Activated naive CD4-positive, alpha-beta T cell treated with anti-CD3 and anti-CD28 coated beads for 36 hours (primary cell): ENCODE data around the gene GUCY2C. TPM values are rescaled to one million over a fixed set of nuclear protein-coding genes. Genes with fewer than 3 reads are reported as not detected.

Source experiments
- CTCF ChIA-PET: fragments of 350-600 bp; sonication (Branson Sonifier 250); formaldehyde crosslinking; loops from one replicate; lab custom pipeline; 2021; ENCODE audit warnings: antibody characterized with exemption; lab: Charles Lee
- DNase-seq: peaks from one replicate; pipeline ENCODE4 v3.0.0-alpha.2; 2020
- H3K27ac Mint-ChIP-seq: one replicate; pipeline ENCODE4 v1.8.0; 2021; ENCODE audit warnings: mild to moderate bottlenecking, mixed read lengths
- H3K27me3 Mint-ChIP-seq: one replicate; pipeline ENCODE4 v1.8.0; 2021; ENCODE audit warnings: low read depth, mixed read lengths
- H3K36me3 Mint-ChIP-seq: one replicate; pipeline ENCODE4 v1.8.0; 2021; ENCODE audit warnings: low read depth, mixed read lengths
- H3K4me1 Mint-ChIP-seq: one replicate; pipeline ENCODE4 v1.8.0; 2021; ENCODE audit warnings: low read depth, mixed read lengths
- H3K4me3 Mint-ChIP-seq: one replicate; pipeline ENCODE4 v1.8.0; 2021; ENCODE audit warnings: mild to moderate bottlenecking, moderate library complexity, mixed read lengths
- H3K9me3 Mint-ChIP-seq: one replicate; pipeline ENCODE4 v1.8.0; 2021; ENCODE audit warnings: mixed read lengths
- intact Hi-C: fragments of 100-400 bp; cut with micrococcal nuclease; formaldehyde crosslinking; loops from one replicate; pipeline ENCODE4 v1.15.1; 2023
- total RNA-seq, 2 experiments: library from RNA; stranded (reverse); gene quantifications; one replicate each; pipeline ENCODE4 v1.2.3, GENCODE V29; 2021

The GUCY2C gene
- total RNA-seq, 2 experiments from 2014 or later = not detected

DNA sequence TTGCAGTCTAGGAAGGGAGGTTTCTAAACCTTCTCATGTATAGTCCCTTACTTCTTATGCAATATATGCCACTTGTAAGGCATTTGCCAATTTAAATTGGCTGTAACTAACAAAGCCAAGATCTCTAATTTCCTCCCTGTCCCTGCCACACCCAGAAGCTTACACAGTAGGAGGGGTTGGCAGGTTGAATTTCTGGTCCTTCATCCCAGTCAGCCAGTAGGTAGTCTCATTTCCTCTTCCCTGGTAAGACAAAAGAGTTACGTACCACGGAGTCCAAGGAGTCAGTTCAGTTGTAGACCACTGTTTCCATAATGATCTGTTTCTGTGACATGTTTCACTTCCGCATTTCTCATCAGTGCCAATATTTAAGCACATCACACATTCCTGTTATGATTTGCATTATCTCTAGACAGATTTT, 81.7 kb downstream of the GUCY2C start:
- CTCF ChIA-PET = no interaction called here
- peaks cover 8% of the 10 kb centered on the region for H3K9me3 Mint-ChIP-seq
- H3K4me3 Mint-ChIP-seq = no peak overlapping the region
- H3K27me3 Mint-ChIP-seq = peaks cover 12% of the 10 kb centered on the region
- no peak overlapping the region for H3K27ac Mint-ChIP-seq
- H3K36me3 Mint-ChIP-seq = peaks cover 2% of the 10 kb centered on the region
- H3K4me1 Mint-ChIP-seq = peaks cover 2% of the 10 kb centered on the region
- DNase-seq = no peak
- intact Hi-C loops = loop anchor here (10.0 kb wide), 2 partner anchors 100 to 250 kb away; partner anchors contain the start of gene ATF7IP

DNA sequence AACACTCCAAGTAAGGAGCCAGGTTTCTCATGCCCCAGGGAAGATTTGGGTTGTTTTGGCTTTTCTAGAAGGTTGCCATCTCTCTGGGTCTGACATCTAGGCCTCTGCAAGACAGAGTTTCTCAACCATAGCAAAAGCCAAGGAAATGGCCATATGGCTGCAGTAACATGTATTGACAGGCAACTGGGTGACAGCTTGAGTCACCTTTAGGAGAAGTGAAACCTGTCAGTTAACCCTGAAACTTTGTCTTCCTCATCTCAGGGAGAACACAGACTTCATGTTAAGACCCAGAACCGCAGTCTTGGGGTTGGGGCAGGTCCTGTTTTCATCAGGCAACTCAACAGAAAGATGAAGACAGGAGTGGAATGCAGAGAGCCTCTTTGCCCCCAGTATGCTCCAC, 82.7 kb downstream of the GUCY2C start:
- intact Hi-C loops = loop anchor here (10.0 kb wide), 2 partner anchors 99 to 249 kb away; partner anchors contain the start of gene ATF7IP
- Mint-ChIP-seq H3K27ac (no peak overlapping the region), H3K27me3 (peaks cover 10% of the 10 kb centered on the region), H3K4me1 (no peaks in the 10 kb centered on the region), H3K4me3 (no peak overlapping the region), H3K9me3 (peaks cover 11% of the 10 kb centered on the region), H3K36me3 (peaks cover 2% of the 10 kb centered on the region)
- no peak for DNase-seq
- CTCF ChIA-PET = interaction anchor here (1.3 kb wide), 1 partner anchor 110 kb away, joined by 3 read pairs; no protein-coding TSS in a partner anchor

DNA sequence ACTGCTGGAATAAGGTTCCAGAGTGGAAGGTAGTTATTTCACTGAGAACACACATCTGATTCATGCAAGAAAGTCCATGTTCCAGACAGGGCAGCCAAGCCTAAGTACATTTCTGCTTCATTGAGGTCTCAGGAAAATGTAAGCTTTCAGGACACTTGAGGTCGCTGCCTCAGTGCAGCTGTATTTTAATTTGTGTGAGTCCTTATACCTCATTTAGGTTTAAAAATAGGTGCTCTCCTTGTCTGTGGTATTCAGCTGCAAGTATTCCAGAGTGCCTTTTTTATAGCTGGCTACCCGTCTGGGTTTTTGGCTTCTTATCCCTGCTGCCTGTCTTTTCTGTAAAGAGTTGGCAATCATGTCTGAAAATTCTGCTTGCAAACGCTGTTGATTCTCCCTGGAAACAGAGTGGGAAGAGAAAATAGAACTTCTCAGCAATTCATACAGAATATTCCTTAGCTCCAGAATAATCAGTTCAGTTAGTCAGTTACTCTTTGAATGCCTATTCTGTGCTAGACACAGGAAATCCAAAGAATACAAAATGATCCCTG, 83.4 kb downstream of the GUCY2C start:
- no peak overlapping the region for H3K4me3 Mint-ChIP-seq
- peaks cover 2% of the 10 kb centered on the region for H3K36me3 Mint-ChIP-seq
- no peak for DNase-seq
- no peak overlapping the region for H3K27ac Mint-ChIP-seq
- H3K4me1 Mint-ChIP-seq = no peaks in the 10 kb centered on the region
- CTCF ChIA-PET = interaction anchor here (1.3 kb wide), 1 partner anchor 111 kb away, joined by 3 read pairs; no protein-coding TSS in a partner anchor
- peaks cover 15% of the 10 kb centered on the region for H3K9me3 Mint-ChIP-seq
- peaks cover 10% of the 10 kb centered on the region for H3K27me3 Mint-ChIP-seq
- intact Hi-C loops = loop anchor here (10.0 kb wide), 2 partner anchors 98 to 248 kb away; partner anchors contain the start of gene ATF7IP

DNA sequence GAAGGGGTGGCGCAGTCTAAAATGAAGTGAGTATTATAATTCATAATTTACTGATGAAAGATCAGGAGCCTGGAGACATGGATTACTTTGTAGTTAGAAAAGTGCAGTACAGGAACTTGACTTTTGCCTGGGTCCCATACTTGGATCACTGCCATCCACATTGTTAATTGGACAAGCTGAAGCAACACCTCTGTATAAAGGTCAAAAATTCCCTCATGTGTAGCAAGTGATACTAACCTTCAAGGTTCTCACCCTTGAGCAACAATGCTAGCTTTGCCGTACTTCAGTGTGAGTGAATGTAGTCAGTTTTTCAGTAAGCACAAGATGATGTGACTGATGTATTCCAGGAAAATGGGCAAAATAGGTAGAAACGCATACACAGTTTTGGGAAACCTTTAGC, 84.1 kb downstream of the GUCY2C start:
- CTCF ChIA-PET = interaction anchor here (0.6 to 1.7 kb wide), 3 partner anchors 16 to 112 kb away, joined by 3 to 5 read pairs (median 5); no protein-coding TSS in a partner anchor
- intact Hi-C loops = loop anchor here (10.0 kb wide), 2 partner anchors 97 to 247 kb away; partner anchors contain the start of gene ATF7IP

DNA sequence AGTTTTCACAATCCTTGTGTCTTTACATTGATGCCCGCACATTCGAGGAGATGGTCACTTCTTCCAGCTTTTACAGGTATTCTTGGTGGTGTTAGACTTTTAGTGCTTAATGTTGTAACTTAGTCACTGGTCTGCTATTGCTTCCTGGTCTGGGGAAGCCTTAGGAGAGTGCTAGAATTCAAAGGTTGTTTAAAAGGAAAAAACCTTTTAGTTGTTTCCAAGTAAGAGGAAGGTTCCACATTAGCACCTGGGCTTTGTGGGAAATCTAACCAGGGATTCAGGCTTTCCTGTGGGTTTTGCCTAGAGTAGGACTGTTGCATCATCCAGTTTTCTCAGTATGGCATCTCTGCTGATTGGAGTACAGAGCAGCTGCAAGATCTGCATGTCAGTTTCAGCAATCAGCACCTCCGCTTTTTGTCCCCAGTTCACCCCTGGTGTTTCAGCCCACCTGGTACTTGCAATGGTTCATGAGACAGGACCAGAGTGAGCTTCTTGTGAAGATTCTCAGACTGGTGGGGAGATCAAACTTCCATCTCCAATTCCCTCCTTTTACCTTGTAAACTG, 84.7 kb downstream of the GUCY2C start:
- Mint-ChIP-seq H3K36me3 (peaks cover 2% of the 10 kb centered on the region), H3K4me3 (no peak overlapping the region), H3K27ac (no peak overlapping the region), H3K4me1 (no peaks in the 10 kb centered on the region), H3K9me3 (peaks cover 21% of the 10 kb centered on the region), H3K27me3 (peaks cover 10% of the 10 kb centered on the region)
- CTCF ChIA-PET = interaction anchor here (0.6 to 1.7 kb wide), 3 partner anchors 16 to 444 kb away, joined by 3 to 5 read pairs (median 5); no protein-coding TSS in a partner anchor
- intact Hi-C loops = loop anchor here (10.0 kb wide), 2 partner anchors 97 to 247 kb away; partner anchors contain the start of gene ATF7IP
- DNase-seq = no peak

More for the DNA sequence above, 84.1 kb downstream of the GUCY2C start:
- peaks cover 20% of the 10 kb centered on the region for H3K9me3 Mint-ChIP-seq
- no peaks in the 10 kb centered on the region for H3K4me1 Mint-ChIP-seq
- no peak overlapping the region for H3K27ac Mint-ChIP-seq
- DNase-seq = no peak
- H3K27me3 Mint-ChIP-seq = peaks cover 10% of the 10 kb centered on the region
- H3K4me3 Mint-ChIP-seq = no peak overlapping the region
- peaks cover 2% of the 10 kb centered on the region for H3K36me3 Mint-ChIP-seq

DNA sequence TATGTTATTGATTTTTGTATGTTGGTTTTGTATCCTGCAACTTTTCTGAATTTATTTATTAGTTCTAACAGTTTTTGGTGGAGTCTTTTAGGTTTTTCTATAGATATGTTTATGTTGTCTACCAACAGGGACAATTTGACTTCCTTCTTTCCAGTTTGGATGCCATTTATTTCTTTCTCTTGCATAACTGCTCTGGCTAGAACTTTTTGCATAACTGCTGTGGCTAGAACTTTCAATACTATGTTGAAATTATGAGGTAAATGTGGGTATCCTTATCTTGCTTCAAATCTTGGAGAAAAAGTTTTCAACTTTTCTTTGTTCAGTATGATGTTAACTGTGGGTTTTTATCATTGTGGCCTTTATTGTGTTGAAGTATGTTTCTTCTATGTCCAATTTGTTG, 88.8 kb downstream of the GUCY2C start:
- Mint-ChIP-seq H3K36me3 (peaks cover 2% of the 10 kb centered on the region), H3K9me3 (peaks cover 33% of the 10 kb centered on the region), H3K4me1 (no peaks in the 10 kb centered on the region), H3K27me3 (peaks cover 9% of the 10 kb centered on the region), H3K4me3 (no peak overlapping the region), H3K27ac (no peak overlapping the region)
- CTCF ChIA-PET = no interaction called here
- DNase-seq = no peak
- intact Hi-C loops = no loop called here

DNA sequence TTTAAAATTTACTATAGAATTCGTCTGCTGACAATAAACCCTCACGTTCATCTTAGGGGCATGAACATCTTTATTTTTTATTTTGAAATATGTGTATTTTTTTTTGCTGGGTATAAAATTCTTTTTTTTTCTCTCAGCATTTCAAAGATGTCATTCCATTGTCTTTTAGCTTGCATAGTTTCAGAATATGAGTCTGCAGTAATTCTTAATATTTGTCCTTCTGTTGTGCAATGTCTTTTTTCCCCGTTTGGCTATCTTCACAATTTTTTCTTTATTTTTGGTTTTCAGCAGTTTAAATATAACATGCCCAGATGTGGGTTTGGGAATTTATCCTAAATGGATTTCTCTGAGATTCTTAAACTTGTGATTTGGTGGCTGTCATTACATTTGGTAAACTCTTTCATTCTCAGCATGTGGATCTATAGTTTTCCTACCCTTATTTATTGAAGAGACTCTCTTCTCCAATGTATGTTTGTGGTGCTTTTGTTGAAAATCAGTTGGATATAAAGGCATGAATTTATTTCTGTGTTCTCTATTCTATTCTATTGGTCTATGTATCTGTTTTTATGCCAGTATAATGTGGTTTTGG, 90.9 kb downstream of the GUCY2C start:
- Mint-ChIP-seq H3K36me3 (no peaks in the 10 kb centered on the region), H3K27me3 (peaks cover 12% of the 10 kb centered on the region), H3K27ac (no peak overlapping the region), H3K4me1 (no peaks in the 10 kb centered on the region), H3K4me3 (no peak overlapping the region), H3K9me3 (peaks cover 24% of the 10 kb centered on the region)
- intact Hi-C loops = no loop called here
- CTCF ChIA-PET = no interaction called here
- DNase-seq = no peak

DNA sequence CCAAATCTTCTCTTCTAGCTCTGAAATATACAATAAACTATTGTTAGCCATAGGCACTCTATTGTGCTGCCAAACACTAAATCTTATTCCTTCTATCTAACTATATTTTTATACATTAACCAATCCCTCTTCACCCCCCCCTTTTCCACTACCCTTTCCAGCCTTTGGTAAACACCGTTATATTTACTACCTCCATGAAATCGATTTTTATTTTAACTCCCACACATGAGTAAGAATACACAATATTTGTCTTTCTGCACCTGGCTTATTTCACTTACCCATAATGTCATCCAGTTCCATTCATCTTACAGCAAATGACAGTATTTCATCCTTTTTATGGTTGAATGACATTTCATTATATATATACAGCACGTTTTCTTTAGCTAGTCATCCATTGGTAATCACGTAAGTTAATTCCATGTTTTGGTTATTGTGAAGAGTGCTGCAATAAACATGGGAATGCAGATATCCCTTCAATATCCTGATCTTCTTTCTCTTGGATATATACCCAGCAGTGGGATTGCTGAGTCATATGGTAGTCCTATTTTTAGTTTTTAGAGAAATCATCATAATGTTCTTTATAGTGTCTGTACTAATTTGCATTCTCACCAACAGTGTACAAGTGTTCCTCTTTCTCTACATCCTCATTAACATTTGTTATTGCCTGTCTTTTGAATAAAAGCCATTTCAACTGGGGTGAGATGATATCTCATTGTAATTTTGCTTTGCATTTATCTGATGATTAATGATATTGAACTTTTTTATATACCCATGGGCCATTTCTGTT, 94.5 kb downstream of the GUCY2C start:
- Mint-ChIP-seq H3K4me3 (no peak overlapping the region), H3K27me3 (peaks cover 16% of the 10 kb centered on the region), H3K4me1 (no peaks in the 10 kb centered on the region), H3K27ac (no peak overlapping the region), H3K9me3 (peaks cover 28% of the 10 kb centered on the region), H3K36me3 (no peaks in the 10 kb centered on the region)
- CTCF ChIA-PET = no interaction called here
- intact Hi-C loops = no loop called here
- no peak for DNase-seq

DNA sequence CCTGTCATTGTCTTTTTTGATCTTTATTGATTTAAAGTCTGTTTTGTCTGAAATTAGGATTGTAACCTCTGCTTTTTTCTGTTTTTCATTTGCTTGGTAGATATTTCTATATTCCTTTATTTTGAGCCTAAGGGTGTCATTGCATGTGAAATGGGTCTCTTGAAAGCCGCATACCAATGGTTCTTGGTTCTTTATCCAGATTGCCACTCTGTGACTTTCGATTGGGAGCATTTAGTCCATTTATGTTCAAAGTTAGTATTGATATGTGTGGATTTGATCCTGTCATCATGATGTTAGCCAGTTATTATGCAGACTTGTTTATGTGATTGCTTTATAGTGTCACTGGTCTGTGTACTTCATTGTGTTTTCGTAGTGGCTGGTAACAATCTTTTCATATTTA, 98.9 kb downstream of the GUCY2C start:
- DNase-seq = no peak
- H3K36me3 Mint-ChIP-seq = no peaks in the 10 kb centered on the region
- H3K4me3 Mint-ChIP-seq = no peak overlapping the region
- peaks cover 9% of the 10 kb centered on the region for H3K27me3 Mint-ChIP-seq
- CTCF ChIA-PET = no interaction called here
- H3K4me1 Mint-ChIP-seq = no peaks in the 10 kb centered on the region
- H3K27ac Mint-ChIP-seq = no peak overlapping the region
- peaks cover 15% of the 10 kb centered on the region for H3K9me3 Mint-ChIP-seq
- intact Hi-C loops = no loop called here

DNA sequence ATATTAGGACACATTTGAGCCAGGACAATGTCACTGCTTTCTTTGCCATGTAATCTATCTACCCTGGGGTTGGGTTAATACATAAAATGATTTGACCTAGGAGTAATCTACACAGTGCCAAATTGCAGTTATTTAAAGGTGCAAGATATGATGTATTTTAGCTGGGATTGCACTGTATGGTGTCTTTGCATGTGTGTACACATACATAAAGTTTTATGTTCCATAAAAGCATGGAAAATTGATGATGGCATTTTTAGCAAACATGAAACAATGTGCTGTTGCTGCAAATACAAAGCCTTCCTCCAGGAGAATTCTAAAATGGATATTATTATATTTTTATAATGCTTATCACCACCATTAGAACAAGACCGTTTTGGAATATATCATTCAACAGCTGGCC, 104.7 kb downstream of the GUCY2C start:
- intact Hi-C loops = no loop called here
- DNase-seq = no peak
- Mint-ChIP-seq H3K27me3 (no peaks in the 10 kb centered on the region), H3K9me3 (no peaks in the 10 kb centered on the region), H3K4me1 (no peaks in the 10 kb centered on the region), H3K27ac (no peak overlapping the region), H3K36me3 (no peaks in the 10 kb centered on the region), H3K4me3 (no peak overlapping the region)
- CTCF ChIA-PET = interaction anchor here (0.7 kb wide), 1 partner anchor 52 kb away, joined by 3 read pairs; no protein-coding TSS in a partner anchor

DNA sequence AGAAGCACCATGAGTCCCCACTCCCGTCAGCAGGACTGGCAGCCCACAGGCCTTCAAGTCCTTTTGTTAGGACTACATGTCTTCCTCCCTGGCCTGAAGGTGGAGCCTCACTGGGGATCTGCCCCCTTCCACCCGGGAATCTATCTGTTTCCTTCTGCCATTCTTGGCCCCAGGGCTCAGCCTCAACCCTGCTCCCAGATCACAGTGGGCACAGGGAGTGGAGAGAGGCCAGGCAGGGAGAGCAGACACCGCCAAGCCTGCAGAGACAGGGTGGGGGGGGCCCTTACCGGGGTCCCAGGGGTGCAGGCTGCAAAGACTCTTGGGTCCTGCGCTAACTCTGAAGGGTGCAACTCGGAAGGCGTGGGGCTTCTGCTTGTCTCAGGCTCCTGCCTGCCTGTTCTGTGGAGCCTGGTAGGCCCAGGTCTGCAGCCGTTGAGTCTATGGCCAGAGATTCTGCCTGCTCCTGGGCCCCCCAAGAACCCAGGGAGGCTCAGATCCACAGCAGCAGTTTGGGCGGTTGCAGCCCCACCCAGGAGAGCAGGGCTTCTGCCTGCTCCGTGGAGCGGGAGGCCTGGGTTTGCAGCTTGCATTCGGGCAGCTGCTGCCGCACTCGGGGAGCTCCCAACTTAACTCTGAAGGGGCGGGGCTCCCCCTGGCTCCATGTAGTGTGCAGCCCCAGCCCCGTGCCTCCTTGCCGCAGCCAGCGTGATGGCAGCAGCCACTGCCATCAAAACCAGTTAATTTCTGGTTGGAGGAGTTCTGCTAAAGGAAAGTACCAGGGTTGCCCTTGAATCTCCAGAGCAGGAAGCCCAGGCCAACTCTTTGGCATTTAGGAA, 107.0 kb downstream of the GUCY2C start:
- Mint-ChIP-seq H3K4me1 (no peaks in the 10 kb centered on the region), H3K36me3 (no peaks in the 10 kb centered on the region), H3K9me3 (no peaks in the 10 kb centered on the region), H3K27me3 (no peaks in the 10 kb centered on the region), H3K27ac (no peak overlapping the region), H3K4me3 (no peak overlapping the region)
- no peak for DNase-seq
- intact Hi-C loops = no loop called here
- CTCF ChIA-PET = interaction anchor here (0.8 kb wide), 1 partner anchor 1148 kb away, joined by 5 read pairs; no protein-coding TSS in a partner anchor
